ENCODE results near the gene EDAR. TPM values are rescaled to one million over a fixed set of nuclear protein-coding genes. Genes with fewer than 3 reads are reported as not detected.

The EDAR gene
- total and polyA plus RNA-seq, 9 of the 15 experiments (the other 6 are each of a cell fraction or from before 2014, with no cell fraction given) = 0.01 TPM; not detected in 8

- no TSS peak for BruUV-seq (replicated peaks)
Measured at GRCh38 chr2:108868911-108869310, 120.1 kb downstream of the EDAR start.

More at GRCh38 chr2:108868911-108869310, 120.1 kb downstream of the EDAR start:
- FAIRE-seq = no peak
- Histone ChIP-seq H3K27me3 (ENCODE audit: control insufficient read depth in 2 of 2, insufficient read depth in 2 of 2, low read length in 2 of 2) (no peaks in the 10 kb centered on the region), H3K9me1 (ENCODE audit: control insufficient read depth, insufficient read depth, low read length) (no peaks in the 10 kb centered on the region), H3K27ac (ENCODE audit: extremely low read depth, low read depth, low read length) (no peak overlapping the region), H3K36me3 (ENCODE audit: control insufficient read depth, insufficient read depth, low read length) (peaks cover 31% of the 10 kb centered on the region; the same call in 2 of the 3 replicates), H3K79me2 (ENCODE audit: control insufficient read depth, insufficient read depth, low read length) (no peaks in the 10 kb centered on the region), H3K9me3 (replicated peaks; ENCODE audit: control insufficient read depth, insufficient read depth, low read depth, low read length) (peaks cover 8% of the 10 kb centered on the region), H3K9ac (ENCODE audit: insufficient read depth in 1 of 2, low read depth in 2 of 2, low read length in 2 of 2) (no peak overlapping the region), H2AFZ (ENCODE audit: low read depth, low read length) (no peak overlapping the region), H4K20me1 (replicated peaks; ENCODE audit: control insufficient read depth, insufficient read depth, low read length) (no peaks in the 10 kb centered on the region), H3K4me1 (replicated peaks in 1 of 2; ENCODE audit: control insufficient read depth in 2 of 2, insufficient read depth in 2 of 2, low read length in 2 of 2) (no peaks in the 10 kb centered on the region), H3K4me3 (no peak overlapping the region), H3K4me2 (ENCODE audit: insufficient read depth, low read length) (no peak overlapping the region)
- in situ Hi-C loops (cut with MboI) = no loop called here
- ChIA-PET POLR2A (no interaction called here), CTCF (ENCODE audit: low intra/inter-chr PET ratio) (interaction anchor here (0.5 kb wide), 1 partner anchor 10 kb away, joined by 3 read pairs; no protein-coding TSS in a partner anchor)
- no peak for DNase-seq (ENCODE audit: extremely low read depth in 1 of 4, low spot score in 3 of 4)
- intact Hi-C loops (cut with micrococcal nuclease) = no loop called here
- ATAC-seq = no peak
- WGBS (ENCODE audit: insufficient coverage, low coverage, missing lambda C conversion rate) = 94% methylated on average over 1 of the region's 1 CpG
- TF ChIP-seq TEAD2 (tag; IDR thresholded peaks at IDR 0.05) (no peak), MTF1 (CRISPR knock-in tag; IDR thresholded peaks at IDR 0.05; ENCODE audit: borderline replicate concordance) (no peak), GMEB1 (CRISPR knock-in tag; IDR thresholded peaks at IDR 0.05) (no peak), CSDE1 (IDR thresholded peaks at IDR 0.05) (no peak), ZNF232 (CRISPR knock-in tag; IDR thresholded peaks at IDR 0.05) (no peak), HNRNPH1 (optimal IDR thresholded peaks at IDR 0.05; ENCODE audit: low read depth, low read length) (no peak), HOXB6 (CRISPR knock-in tag; IDR thresholded peaks at IDR 0.05; ENCODE audit: borderline replicate concordance) (no peak), NFE2 (IDR thresholded peaks at IDR 0.05; ENCODE audit: low read depth) (no peak), YBX1 (IDR thresholded peaks at IDR 0.05) (no peak), HDAC1 (IDR thresholded peaks at IDR 0.05) (no peak), ATF7 (IDR thresholded peaks at IDR 0.05) (no peak), ARNT (IDR thresholded peaks at IDR 0.05) (no peak), POLR2G (IDR thresholded peaks at IDR 0.05; ENCODE audit: low read depth, low read length) (no peak)
- TF ChIP-seq, protein P1, sequence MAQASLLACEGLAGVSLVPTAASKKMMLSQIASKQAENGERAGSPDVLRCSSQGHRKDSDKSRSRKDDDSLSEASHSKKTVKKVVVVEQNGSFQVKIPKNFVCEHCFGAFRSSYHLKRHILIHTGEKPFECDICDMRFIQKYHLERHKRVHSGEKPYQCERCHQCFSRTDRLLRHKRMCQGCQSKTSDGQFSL (CRISPR knock-in tag; IDR thresholded peaks at IDR 0.05) = no peak
- TF ChIP-seq, protein P1 (tag; IDR thresholded peaks at IDR 0.05) = no peak
- TF ChIP-seq, protein P2, sequence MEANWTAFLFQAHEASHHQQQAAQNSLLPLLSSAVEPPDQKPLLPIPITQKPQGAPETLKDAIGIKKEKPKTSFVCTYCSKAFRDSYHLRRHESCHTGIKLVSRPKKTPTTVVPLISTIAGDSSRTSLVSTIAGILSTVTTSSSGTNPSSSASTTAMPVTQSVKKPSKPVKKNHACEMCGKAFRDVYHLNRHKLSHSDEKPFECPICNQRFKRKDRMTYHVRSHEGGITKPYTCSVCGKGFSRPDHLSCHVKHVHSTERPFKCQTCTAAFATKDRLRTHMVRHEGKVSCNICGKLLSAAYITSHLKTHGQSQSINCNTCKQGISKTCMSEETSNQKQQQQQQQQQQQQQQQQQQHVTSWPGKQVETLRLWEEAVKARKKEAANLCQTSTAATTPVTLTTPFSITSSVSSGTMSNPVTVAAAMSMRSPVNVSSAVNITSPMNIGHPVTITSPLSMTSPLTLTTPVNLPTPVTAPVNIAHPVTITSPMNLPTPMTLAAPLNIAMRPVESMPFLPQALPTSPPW (CRISPR knock-in tag; IDR thresholded peaks at IDR 0.05) = no peak
- TF ChIP-seq, protein P3, sequence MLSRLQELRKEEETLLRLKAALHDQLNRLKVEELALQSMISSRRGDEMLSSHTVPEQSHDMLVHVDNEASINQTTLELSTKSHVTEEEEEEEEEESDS (CRISPR knock-in tag; IDR thresholded peaks at IDR 0.05) = no peak

All from K562 (cell line).